Lower leg skin (tissue), 3 donors: ENCODE measurements around the gene ST3GAL4.

Experiments used
- CTCF ChIP-seq, 3 donors: fragments of 450-650 bp; IDR thresholded peaks; one replicate each; pipeline ENCODE4 v1.5.1; 2016; ENCODE audit warnings: antibody characterized with exemption in 3 of 3, mild to moderate bottlenecking in 3 of 3, moderate library complexity in 2 of 3
- POLR2A ChIP-seq, 2 donors: fragments of 450-650 bp; IDR thresholded peaks; one replicate each; pipeline ENCODE4 v1.6.1; 2016 to 2017; ENCODE audit warnings: antibody characterized with exemption in 2 of 2, mild to moderate bottlenecking in 1 of 2, moderate library complexity in 1 of 2

DNA sequence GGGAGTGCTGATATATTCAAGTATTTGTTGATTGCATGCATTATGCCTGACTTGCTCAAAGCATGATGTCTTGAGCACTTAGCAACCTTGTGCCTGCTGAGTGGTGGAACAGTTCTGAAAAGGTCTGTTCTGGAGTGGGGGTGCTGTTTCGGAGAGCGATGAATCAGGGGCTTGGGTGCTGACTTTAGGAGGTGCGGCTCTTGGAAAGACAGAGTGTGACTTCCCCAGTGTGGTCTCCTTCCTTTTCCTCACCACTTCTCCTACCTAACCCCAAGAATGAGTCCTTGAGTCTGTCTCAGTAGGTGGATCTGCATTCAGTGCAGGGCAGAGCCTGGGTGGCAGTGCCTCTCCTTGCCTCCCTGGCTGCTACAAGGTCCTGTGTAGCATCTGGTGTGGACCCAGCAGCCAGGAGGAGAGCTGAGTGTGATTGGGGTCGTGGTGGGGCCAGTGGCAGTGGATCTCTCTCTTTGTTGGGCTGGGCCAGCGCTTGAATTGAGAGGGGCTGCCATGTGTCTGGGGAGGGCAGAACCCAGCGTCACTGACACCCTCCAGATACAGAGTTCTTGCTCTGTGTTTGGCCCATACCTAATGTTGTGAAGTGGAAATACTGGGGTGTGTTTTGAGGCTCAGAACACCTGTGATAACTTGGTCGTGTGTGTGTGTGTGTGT lies 35.9 kb downstream of the ST3GAL4 start:
- no peak for TF ChIP-seq CTCF (IDR thresholded peaks at IDR 0.05)
- no peak for TF ChIP-seq POLR2A (IDR thresholded peaks at IDR 0.05)
